Measurements from ENCODE around the gene MT3. TPM values are rescaled to one million over a fixed set of nuclear protein-coding genes. Genes with fewer than 3 reads are reported as not detected.
A peak's percentile ranks its signal among the peaks of the same experiment; 100 is the strongest.
"Not testable (repeated sequence)": the region's sequence is repeated elsewhere in the genome, so short reads cannot be mapped to it uniquely, and the experiment has no call there.

The MT3 gene
- total RNA-seq, 1 donor from 2014 or later: 3.0 TPM

DNA sequence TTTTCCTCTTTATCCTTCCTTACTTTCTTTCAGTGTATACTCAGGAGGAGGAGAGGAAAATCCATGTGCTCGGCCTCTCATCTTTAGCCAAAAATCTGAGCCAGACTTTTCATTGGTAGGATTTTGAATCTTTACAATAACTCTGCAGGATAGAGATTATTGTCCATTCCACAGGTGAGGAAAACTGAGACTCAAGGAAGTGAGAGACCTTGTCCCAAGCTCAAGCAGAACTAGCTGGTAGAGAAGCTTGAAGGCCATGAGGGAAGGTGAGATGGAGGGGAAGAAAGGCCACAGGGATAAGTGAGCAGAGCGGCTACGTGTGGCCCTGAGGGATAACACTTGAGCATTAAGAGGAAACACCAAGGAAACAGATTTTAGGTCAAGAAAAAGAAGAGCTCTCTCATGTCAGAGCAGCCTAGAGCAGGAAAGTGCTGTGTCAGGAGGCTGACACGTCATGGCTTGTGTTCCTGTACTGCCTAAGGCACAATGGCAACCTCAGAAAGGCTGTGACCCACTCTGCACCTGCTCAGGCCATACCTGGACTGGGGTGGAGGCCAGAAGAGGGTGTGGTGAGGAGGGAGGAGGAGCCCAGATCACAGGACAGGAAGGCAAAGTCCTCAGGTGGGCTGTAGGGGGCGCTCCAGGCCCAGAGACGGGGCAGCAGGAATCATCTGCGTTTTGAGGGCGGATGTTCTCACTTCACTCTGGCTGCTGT lies 12.6 kb upstream of the MT3 start:
- DNase-seq (ENCODE audit: low spot score): peak; percentile 83
- intact Hi-C loops (cut with DNase I): loop anchor here (5.0 kb wide), 1 partner anchor 126 kb away; no protein-coding TSS in a partner anchor

DNA sequence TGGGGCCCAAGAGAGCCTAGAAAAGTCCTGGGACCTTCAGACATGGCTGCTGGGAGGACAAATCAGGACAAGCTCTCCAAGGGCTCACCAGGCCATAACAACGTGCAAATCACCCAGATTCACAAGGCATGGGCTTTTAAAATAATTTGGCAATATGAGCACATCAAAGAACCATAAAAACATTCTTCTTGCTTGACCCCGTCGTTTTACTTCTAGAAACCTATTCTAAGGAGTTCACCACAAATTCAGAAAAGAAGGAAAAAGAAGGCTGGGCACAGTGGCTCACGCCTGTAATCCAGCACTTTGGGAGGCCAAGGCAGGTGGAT lies 12.1 kb upstream of the MT3 start:
- intact Hi-C loops (cut with DNase I): loop anchor here (5.0 kb wide), 1 partner anchor 125 kb away; no protein-coding TSS in a partner anchor
- DNase-seq (ENCODE audit: low spot score): no peak

DNA sequence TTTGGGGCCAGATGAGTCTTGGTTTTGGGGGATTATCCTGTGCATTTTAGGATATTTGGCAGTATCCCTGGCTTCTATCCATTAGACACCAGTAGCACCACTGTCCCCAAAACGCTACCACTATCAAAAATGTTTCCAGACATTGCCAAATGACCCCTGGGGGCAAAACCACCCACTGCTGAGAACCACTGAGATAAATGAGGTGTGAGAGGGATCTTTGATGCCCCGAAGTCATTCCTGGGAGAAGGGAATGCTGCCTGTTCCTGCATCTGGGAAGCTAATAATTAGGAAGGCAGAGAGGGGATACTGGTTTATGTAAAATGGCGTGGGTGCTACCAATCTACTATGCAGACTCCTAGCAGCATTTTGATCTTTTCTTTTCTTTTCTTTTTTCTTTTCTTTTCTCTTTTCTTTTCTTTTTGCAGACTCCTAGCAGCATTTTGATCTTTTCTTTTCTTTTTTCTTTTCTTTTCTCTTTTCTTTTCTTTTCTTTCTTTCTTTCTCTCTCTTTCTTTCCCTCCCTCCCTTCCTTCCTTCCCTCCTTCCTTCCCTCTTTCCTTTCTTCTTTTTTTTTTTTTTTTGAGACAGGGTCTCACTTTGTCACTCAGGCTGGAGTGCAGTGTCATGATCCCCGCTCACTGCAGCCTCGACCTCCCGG lies 8.8 kb upstream of the MT3 start:
- DNase-seq (ENCODE audit: low spot score): no peak
- intact Hi-C loops (cut with DNase I): no loop called here

DNA sequence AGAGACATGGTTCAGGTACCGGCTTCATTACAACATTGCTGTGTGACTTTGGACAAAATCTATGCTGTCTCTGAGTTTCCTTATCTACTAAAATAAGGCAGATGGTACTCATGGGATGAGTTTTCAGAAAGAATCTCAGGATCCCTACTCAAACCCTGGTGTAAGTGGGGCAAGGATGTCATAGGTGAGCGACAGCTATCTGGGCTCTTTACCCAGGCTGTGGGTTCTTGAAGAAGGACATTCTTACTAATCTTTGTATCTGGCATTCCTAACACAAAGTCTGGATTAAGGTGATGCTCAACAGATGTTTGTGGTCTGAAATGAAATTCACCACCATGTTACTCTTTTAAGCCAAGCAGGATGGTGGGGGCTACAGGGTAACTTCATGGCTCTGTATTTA lies 6.4 kb upstream of the MT3 start:
- intact Hi-C loops (cut with DNase I); DNase-seq (ENCODE audit: low spot score): not testable (repeated sequence)

DNA sequence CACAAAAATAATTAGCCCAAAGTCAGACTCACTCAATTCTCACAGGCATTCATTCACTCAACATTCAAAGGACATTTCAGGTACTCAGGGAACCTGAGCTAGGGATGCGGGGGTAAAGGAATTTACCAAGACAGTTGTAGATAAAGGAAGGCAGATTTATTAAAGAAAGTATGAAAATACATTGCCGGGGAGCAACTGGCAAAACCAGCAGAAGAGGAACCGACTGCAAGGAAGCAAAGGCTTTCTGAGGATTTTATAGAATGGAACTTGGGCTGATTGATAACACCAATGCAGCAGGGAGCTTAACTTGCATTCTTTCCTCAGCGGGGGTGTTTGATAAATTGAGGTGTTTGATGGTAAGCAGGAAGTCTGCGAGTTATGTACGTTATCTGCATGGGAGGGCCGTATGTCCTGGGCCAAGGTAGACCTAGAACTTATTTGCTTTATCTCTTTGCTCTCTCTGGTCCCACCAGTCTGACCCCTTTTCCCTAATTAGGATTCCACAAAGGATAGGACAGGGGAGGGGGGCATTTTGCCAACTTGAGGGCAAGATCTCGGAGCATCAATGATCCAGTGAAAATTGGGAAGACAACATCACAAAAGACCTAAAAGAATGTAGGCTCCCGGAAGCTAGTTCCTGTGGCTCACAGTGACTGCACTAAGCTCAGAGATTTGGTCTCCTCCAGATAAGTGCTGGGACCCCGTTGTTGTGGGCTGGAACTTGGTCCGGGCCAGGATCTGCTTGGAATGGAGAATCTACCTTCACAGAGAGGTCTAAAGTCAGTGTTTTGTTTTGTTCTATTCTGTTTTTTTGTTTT lies 5.8 kb upstream of the MT3 start:
- intact Hi-C loops (cut with DNase I): no loop called here
- no peak for DNase-seq (ENCODE audit: low spot score)

DNA sequence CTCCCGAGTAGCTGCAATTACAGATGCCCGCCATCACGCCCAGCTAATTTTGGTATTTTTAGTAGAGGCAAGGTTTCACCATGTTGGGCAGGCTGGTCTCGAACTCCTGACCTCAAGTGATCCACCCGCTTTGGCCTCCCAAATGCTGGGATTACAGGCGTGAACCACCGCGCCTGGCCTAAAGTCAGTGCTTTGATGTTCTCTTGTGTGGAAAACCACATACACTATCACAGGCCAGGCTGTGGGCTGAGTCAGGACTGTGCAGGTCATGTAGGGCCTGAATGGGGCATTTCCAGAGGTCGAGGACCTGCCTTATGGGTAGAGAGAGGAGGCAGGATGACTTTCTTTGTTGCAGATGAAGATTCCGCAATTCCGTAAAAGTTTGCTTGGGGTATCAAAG lies 5.1 kb upstream of the MT3 start:
- no peak for DNase-seq (ENCODE audit: low spot score)
- intact Hi-C loops (cut with DNase I): no loop called here

DNA sequence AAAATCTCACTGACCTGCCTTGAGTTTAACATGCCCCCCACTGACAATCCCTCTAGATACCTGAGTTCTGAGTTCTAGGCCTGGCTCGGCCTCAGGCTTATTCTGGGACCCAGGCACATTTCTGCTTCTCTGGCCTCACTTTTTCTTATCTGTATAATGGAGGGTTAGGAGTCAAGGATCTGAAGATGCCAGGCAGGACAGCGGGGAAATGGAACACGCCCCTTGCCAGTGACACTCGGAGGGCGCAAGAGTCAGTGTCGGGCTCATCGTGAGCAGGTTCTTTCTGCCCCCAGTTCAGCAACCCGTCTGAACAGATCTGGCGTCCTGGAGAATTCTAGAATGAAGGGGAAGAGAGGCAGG lies 567 bp upstream of the MT3 start:
- intact Hi-C loops (cut with DNase I): no loop called here
- DNase-seq (ENCODE audit: low spot score): no peak

DNA sequence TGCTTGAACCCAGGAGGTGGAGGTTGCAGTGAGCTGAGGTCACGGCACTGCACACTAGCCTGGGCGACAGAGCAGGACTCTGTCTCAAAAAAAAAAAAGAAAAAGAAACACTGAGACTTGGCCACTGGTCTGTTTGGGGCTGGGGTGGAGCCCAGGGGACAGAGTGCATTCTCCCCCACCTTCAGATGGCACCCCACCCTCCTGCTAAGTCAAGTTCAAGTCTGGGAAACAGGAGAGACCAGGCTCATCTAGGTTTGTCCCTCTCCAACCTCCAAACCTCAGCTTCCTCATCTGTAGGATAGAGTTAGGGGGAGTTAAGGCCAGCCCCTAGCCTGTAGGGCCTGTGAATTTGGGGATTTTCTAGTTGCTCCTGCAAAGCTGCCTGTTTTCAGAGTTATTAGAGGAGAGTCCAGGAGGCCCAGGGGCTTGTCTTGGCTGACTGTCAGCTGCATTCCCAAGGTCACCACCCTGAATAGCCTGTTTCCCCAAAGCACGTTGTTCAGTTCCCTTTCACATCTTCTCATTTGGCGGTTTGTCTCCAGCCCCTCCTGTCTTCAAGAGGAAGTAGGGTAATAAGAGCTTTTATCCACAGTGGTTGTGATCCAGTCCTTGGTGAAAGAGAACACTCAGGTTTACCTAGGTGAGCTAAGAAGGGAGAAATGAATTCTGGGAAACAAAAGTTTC lies 2.2 kb downstream of the MT3 start:
- no peak for DNase-seq (ENCODE audit: low spot score)
- intact Hi-C loops (cut with DNase I): no loop called here

DNA sequence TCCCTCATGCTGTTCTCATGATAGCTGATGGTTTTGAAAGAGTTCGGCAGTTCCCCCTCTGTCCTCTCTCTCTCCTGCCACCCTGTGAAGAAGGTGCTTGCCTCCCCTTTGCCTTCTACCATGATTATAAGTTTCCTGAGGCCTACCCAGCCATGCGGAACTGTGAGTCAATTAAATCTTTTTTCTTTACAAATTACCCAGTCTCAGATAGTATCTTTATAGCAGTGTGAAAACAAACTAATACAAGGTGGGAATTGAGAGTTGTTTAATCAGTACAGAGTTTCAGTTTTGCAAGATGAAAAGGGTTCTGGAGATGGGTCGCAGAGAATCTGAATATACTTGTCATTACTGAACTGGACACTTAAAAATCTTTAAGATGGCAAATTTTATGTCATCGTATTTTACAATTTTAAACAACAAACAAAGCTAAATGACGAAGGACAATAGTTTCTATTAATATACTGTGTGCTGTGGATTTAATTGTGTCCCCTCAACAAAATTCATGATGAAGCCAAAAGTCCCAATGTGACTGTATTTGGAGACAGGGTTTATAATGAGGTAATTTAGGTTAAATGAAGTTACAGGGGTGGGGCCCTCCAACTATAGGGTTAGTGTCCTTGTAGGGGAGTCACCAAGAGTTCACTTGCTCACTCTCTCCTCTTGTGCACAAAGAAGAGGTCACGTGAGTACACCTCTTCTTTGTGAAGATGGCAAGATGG lies 4.4 kb downstream of the MT3 start:
- intact Hi-C loops (cut with DNase I): no loop called here
- no peak for DNase-seq (ENCODE audit: low spot score)

DNA sequence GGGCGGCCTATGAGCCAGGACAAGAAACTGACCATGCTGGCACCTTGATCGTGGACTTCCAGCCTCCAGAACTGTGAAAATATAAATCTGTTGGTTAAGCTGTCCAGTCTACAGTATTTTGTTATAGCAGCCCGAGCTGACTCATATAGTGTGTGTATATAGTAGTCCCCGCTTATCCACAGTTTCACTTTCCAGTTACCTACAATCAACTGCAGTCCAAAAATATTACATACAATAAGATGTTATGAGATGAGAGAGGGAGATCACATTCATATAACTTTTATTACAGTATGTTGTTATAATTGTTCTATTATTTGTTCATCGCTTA lies 4.9 kb downstream of the MT3 start:
- intact Hi-C loops (cut with DNase I): no loop called here
- DNase-seq (ENCODE audit: low spot score): no peak

DNA sequence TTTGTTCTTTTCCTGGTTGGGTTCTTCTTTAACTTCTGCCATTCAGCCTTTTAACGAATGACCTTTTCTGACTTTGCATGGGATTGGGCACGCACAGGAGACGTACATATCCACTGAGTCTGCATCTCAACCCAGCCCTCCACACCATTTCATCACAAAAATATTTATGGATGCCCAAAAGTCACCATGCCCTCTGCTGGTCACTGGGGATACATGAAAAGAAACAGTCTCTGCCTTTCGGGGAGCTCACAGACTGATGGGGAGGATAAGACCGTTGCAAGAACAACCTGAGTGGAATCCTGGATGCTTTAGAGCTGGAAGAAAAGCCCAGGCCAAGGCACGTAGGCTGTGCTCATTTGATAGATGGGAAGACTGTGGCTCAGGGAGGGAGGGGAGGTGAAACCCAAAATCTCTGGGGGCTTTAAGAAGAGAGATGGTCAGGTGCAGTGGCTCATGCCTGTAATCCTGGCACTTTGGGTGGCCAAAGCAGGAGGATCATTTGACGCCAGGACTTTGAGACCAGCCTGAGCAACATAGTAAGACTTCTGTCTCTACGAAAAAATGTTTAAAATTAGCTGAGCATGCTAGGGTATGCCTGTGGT lies 11.2 kb downstream of the MT3 start:
- intact Hi-C loops (cut with DNase I): loop anchor here (5.0 kb wide), 2 partner anchors 37 to 88 kb away; partner anchors contain the start of gene MT1A

DNA sequence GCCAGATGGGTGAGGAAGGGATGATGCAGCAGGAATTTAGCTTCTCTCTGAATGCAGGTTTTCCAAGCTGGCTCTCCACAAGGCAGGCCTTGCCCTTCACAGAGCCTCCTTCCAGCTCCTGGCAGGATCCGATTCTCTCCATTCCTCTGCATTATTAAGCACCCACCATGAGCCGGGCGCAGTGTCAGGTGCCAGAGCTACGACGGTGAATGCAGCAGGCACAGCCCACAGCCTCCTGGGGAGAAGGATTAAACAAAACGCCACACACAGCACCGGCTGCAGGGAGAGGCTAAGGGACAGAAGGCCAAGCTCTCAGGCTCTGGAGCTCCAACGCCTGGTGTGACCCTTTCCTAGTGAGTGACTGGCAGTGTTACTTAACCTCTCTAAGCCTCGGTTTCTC lies 12.0 kb downstream of the MT3 start:
- no peak for DNase-seq (ENCODE audit: low spot score)
- intact Hi-C loops (cut with DNase I): loop anchor here (5.0 kb wide), 2 partner anchors 36 to 89 kb away; partner anchors contain the start of gene MT1A

More for the DNA sequence above, 11.2 kb downstream of the MT3 start:
- DNase-seq (ENCODE audit: low spot score): no peak

DNA sequence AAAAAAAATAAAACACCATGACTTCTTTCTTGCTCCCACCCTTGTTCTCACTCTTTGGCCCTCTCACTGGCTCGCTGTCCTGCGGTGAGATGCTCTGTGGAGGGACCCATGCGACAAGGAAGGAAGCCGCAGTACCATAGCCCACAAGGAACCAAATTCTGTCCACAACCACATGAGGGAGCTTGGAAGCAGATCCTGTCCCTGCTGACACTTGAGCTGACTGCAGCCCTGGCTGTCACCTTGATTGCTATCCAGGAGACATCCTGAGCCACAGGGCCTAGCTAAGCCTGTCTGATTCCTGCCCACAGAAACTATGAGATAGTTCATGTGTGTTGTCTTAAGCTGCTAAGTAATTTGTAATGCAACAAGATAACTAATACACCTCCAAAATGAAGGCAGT lies 14.3 kb downstream of the MT3 start:
- no peak for DNase-seq (ENCODE audit: low spot score)
- intact Hi-C loops (cut with DNase I): loop anchor here (1.0 to 5.0 kb wide), 3 partner anchors 34 to 98 kb away; partner anchors contain the start of gene MT1A

DNA sequence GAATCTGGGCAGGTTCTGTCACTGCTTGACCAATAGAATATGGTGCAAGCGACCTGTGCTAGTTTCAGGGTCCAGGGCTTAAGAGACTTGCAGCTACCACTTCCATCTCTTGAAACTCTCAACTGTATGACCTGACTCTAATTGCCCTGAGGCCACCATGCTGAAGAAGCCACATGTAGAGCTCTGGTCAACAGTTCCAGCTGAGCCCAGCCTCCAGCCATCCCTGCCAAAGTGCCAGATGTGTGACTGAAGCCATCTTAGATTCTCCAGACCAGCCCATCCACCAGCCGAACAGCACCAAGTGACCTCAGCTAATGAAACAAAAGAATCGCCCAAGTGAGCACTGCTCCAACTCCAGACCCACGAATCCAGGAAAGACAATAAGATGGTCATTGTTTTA lies 15.6 kb downstream of the MT3 start:
- intact Hi-C loops (cut with DNase I): loop anchor here (5.0 kb wide), 3 partner anchors 32 to 93 kb away; partner anchors contain the start of genes BBS2 and MT1A
- no peak for DNase-seq (ENCODE audit: low spot score)

DNA sequence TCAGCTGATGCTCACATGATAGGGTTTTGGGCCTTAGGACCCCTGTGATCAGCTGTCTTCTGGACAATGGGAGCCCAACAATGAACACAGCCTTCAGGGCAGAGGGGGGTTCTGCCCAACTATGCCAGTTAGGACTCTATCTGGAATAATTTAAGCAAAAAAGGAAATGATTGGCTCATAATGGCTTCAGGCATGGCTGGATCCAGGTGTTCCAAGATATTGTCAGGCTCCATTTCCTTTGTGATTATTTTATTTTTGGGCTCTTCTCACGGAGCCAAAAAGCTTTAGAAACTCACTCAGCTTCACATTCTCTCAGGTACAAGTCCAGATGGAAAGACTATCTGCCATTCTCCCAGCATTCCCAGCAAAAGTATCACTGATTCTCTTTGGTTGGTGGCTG lies 16.1 kb downstream of the MT3 start:
- DNase-seq (ENCODE audit: low spot score): no peak
- intact Hi-C loops (cut with DNase I): loop anchor here (5.0 kb wide), 1 partner anchor 83 kb away; the partner anchor contains the start of gene BBS2

DNA sequence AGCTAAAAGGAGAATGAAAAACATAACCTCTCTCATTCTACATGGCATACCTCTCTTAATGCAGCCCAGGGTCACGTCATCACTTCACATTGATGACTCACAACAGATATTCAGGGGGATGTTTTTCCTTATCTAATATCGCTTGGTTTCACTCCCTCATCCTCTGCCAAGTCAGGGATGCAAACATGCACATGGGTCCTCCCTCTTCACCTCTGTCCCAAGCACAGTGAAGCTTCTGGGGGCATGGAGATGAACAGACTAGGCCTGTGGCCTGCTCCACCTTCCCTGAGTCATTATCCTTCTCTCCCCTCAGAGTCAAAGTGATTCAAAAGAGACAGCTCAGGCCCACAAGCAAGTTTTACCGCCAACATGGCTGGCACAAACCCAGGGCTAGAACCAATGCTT lies 16.7 kb downstream of the MT3 start:
- intact Hi-C loops (cut with DNase I): loop anchor here (5.0 kb wide), 1 partner anchor 84 kb away; the partner anchor contains the start of gene BBS2

DNA sequence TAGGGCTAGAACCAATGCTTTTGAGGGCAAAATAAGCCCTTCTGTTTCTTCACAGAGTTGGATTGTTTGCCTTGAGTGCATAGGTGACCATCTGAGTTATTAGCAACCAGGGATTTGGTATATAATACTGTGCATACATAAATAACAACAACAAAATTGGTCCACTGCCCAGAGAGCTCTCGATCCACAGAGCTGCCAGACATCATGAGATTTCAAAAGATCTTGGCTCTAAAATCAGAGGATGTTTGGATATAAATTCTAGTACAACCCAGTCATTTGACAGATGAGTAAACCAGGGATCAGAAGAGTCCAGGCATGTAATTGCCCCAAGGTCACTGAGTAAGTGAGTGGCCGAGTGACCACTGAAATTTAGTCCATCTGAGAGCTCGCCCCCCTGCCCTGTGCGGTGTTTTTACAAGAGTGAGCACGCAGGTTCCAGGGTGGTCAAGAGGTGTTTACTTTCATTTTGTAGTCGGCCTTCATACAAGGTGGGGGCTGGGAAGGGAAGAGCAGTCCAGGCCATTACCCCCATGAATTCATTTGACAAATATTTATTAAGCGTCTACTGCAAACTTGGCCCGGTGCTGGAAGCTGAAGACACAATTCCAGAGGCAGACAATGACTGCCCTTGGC lies 17.3 kb downstream of the MT3 start:
- no peak for DNase-seq (ENCODE audit: low spot score)
- intact Hi-C loops (cut with DNase I): loop anchor here (5.0 kb wide), 1 partner anchor 84 kb away; the partner anchor contains the start of gene BBS2

More for the DNA sequence above, 16.7 kb downstream of the MT3 start:
- DNase-seq (ENCODE audit: low spot score): no peak

DNA sequence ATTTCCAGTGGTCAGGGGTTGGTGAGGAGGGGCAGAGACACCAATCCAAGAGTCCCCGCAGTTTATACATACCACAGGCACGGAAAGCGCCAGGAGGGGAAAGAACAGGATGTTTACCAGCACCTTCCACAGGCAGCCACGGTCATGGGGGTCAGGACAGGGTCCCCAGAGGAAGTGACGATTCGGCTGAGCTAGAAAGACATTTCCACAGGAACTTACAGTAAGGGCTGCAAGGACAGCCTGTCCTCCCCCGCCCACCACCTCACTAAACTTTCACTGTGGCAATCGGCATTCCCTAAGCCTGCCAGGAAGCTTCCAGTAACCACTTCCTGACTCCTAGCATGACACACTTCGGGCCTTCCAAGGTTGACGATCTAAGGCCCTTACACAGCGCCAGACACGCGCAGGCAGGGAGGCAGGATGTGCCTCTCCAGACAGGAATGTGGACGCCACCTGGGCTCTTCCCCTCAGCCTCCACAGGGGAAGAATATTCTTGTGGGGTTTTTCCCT lies 17.8 kb downstream of the MT3 start:
- intact Hi-C loops (cut with DNase I): loop anchor here (5.0 kb wide), 1 partner anchor 85 kb away; the partner anchor contains the start of gene BBS2
- peak; percentile 84 for DNase-seq (ENCODE audit: low spot score)
